Osteocyte (in vitro differentiated cells): ENCODE data around the gene NBEA. TPM values are rescaled to one million over a fixed set of nuclear protein-coding genes. Genes with fewer than 3 reads are reported as not detected.

Experiments used
- DNase-seq: peaks from one replicate; pipeline ENCODE4 v3.0.0; 2021; ENCODE audit warnings: mixed read lengths; ENCODE audit not compliant: unreplicated experiment; ENCODE audit errors: extremely low spot score
- H3K27ac Mint-ChIP-seq: one replicate; pipeline ENCODE4 v1.8.0; 2021; ENCODE audit warnings: mild to moderate bottlenecking, mixed read lengths; ENCODE audit not compliant: unreplicated experiment
- H3K27me3 Mint-ChIP-seq: one replicate; pipeline ENCODE4 v1.8.0; 2021; ENCODE audit warnings: mixed read lengths; ENCODE audit not compliant: unreplicated experiment
- H3K36me3 Mint-ChIP-seq: one replicate; pipeline ENCODE4 v1.8.0; 2021; ENCODE audit warnings: mixed read lengths; ENCODE audit not compliant: unreplicated experiment
- H3K4me1 Mint-ChIP-seq: one replicate; pipeline ENCODE4 v1.8.0; 2021; ENCODE audit warnings: mixed read lengths; ENCODE audit not compliant: unreplicated experiment
- H3K4me3 Mint-ChIP-seq: one replicate; pipeline ENCODE4 v1.8.0; 2021; ENCODE audit warnings: mild to moderate bottlenecking, moderate library complexity, mixed read lengths; ENCODE audit not compliant: unreplicated experiment
- H3K9me3 Mint-ChIP-seq: one replicate; pipeline ENCODE4 v1.8.0; 2021; ENCODE audit warnings: mixed read lengths; ENCODE audit not compliant: unreplicated experiment
- total RNA-seq: library from RNA; stranded (reverse); gene quantifications from 2 replicates; pipeline ENCODE4 v1.2.1, GENCODE V29; 2021
- TF ChIP-seq, protein P1 (sequence below): fragments of 200-600 bp; sonication (generic); IDR thresholded peaks from 2 replicates; pipeline ENCODE4 v1.5.0; 2021; ENCODE audit warnings: antibody characterized with exemption, mild to moderate bottlenecking, moderate library complexity

NBEA gene
- total RNA-seq, 1 donor from 2014 or later, result 10.9 TPM

DNA sequence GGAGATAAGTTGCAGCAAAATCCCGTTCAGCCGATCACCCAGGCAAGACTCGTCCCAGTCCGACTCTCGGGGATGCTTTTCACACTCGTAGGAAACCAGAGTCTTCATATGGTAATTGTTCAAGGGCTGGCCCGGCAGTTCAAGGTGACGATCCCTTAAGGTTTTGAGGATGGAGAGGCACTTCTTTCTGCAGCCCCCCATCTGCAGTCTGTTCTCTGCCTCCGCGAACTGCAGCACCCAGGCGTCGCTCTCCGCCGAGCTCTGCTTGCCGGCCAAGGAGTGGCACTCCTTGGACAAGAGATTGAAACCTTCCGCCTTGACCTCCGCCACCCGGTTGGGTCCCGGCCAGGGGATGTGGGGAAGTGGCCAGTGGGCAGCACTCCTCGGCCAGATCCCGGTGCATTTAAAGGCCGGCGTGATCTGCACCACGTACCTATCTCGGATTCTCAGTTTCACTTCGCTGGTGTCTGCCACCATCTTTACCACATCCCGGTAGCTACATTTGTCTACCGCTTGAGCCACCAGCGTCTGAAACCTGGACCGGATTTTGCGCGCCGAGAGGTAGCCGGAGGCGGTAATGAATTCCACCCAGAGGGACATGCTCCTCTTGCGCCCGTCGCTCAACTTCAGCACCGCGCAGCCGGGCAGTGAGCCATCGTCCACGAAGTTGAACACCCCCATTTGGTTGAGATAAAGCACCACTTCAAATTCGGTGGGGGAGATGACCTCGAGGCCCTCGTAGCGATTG is 533.3 kb downstream of the NBEA start:
- Mint-ChIP-seq H3K36me3 (peaks cover 10% of the 10 kb centered on the region), H3K27me3 (peaks cover 61% of the 10 kb centered on the region), H3K27ac (peak overlapping the region; percentile 96), H3K4me3 (peak overlapping the region; percentile 96), H3K9me3 (no peaks in the 10 kb centered on the region), H3K4me1 (peaks cover 43% of the 10 kb centered on the region)
- TF ChIP-seq, protein P1, sequence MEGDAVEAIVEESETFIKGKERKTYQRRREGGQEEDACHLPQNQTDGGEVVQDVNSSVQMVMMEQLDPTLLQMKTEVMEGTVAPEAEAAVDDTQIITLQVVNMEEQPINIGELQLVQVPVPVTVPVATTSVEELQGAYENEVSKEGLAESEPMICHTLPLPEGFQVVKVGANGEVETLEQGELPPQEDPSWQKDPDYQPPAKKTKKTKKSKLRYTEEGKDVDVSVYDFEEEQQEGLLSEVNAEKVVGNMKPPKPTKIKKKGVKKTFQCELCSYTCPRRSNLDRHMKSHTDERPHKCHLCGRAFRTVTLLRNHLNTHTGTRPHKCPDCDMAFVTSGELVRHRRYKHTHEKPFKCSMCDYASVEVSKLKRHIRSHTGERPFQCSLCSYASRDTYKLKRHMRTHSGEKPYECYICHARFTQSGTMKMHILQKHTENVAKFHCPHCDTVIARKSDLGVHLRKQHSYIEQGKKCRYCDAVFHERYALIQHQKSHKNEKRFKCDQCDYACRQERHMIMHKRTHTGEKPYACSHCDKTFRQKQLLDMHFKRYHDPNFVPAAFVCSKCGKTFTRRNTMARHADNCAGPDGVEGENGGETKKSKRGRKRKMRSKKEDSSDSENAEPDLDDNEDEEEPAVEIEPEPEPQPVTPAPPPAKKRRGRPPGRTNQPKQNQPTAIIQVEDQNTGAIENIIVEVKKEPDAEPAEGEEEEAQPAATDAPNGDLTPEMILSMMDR, result no peak
- DNase-seq, result no peak

DNA sequence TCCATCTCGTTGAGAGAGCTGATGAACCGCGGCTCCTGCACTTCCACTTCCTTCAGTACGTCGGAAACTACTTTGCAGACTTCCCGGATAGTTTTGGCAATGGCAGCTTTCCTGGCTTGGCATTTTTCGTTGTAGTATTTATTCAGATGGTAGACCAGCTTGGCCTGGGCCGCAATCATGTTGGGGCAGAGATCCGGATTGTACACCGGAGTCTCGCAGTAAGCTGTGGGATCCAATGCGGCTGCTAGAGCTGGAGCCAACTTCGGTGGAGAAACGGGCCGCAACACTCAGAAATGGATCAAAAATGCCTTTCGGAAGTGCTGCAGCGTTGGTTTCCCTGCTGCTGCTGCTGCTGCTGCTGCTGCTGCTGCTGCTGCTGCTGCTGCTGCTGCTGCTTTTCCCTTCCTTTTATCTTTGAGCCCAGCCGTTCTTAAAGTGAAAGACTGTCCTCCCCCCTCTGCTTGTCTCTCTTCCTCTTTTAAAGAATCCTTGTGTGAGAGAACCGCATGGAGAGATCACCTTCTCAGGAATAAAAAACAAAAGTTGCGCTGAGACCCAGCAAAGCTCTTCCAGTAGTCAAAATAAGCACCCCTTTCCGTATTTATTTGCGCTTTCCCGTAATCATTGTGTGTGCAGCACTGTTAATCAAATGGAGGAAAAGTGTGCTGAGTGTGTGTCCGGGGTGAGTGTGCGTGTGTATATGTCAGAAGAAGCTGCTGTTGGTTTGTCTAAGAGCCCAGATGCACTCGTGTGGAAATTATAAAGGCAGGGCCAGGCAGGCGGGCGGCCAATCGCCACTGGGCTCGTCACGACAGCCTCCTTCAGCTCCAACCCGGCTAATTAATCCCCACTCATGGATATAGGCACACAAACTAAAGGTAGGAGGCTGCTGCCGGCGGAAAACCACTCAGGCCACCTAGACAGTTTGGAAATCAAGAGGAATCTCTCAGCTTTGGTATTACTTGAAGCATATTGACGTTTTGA is 534.2 kb downstream of the NBEA start, which contains the start of gene MAB21L1:
Gene MAB21L1, minus strand, starts transcription at position 730 of the 984 bp plus-strand sequence. Its CDS starts 551 bp downstream, at position 179.
- H3K4me1 Mint-ChIP-seq, result peaks cover 41% of the 10 kb centered on the region
- TF ChIP-seq, protein P1, result no peak
- peak within 1 kb of the TSS; percentile 96 for H3K27ac Mint-ChIP-seq
- DNase-seq, result no peak
- no peaks in the 10 kb centered on the region for H3K9me3 Mint-ChIP-seq
- H3K4me3 Mint-ChIP-seq, result peak within 1 kb of the TSS; percentile 96
- peaks cover 10% of the 10 kb centered on the region for H3K36me3 Mint-ChIP-seq
- peaks cover 58% of the 10 kb centered on the region for H3K27me3 Mint-ChIP-seq

DNA sequence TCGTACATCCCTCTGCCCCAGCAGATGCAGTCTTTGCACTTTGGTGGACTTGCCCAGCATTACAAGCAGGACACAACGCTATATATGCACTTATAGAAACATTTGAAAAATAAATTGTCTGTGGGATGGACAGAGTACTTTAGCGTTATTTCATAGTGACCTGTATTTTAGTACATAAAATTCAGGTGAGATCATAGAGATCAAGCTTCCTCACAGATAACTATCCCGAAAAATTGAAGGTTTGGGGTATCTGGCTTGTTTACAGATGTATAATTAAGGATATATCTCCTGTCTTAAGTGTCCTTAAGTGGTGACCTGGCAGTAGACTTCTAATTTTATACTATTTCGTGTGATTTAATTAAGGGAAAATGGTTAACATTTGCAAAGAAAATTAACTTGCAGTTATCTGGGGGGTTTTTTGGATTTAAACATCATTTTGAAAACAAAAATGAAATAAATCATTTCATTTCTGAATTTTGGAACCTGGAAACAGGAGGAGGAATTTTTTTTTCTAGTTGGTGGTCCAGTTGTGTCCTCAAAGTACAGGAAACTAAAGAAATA is 535.4 kb downstream of the NBEA start:
- Mint-ChIP-seq H3K9me3 (no peaks in the 10 kb centered on the region), H3K27ac (peak overlapping the region; percentile 96), H3K36me3 (peaks cover 4% of the 10 kb centered on the region), H3K4me1 (peaks cover 38% of the 10 kb centered on the region), H3K27me3 (peaks cover 47% of the 10 kb centered on the region), H3K4me3 (peak overlapping the region; percentile 96)
- DNase-seq, result no peak
- TF ChIP-seq, protein P1, result no peak

DNA sequence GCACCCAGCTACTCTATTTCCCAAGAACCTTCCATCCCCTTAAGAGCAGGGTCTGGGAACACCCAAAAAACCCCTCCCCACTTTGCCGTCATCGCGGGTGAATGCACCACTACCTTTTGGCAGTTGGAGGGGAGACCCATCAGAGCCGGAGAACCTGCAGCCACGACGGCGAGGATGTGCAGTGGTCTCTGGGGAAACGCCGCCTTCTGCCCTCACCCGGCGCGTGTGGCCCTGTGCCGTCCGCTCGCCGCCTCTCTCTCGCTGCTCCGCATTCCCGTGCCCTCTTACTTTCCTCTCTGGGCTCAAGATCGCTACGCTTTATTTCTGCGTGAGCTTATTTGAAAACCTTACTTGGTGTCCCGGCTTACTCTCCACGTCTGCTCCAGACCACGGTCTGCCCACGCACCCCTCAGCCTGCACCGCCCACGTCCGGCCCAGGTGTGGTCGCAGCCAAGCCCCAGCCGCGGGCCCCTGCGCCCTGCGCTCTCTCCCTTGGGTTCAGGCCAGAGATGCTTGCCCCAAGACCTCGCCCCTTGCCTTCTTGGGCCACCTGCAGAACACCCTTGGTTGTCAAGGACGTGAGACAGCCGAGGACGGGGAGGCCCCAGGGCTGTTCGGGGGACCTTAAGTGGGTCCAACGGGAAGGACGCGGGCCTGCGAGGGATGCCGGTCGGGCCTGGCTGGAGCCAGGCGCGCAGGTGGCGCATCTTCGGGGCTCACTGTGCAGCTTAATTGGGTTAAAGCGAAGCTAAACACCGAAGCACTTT is 536.4 kb downstream of the NBEA start:
- Mint-ChIP-seq H3K4me3 (peak overlapping the region; percentile 96), H3K27ac (peak overlapping the region; percentile 66), H3K27me3 (peaks cover 45% of the 10 kb centered on the region), H3K4me1 (peaks cover 38% of the 10 kb centered on the region), H3K9me3 (no peaks in the 10 kb centered on the region), H3K36me3 (no peaks in the 10 kb centered on the region)
- TF ChIP-seq, protein P1, result no peak
- DNase-seq, result no peak
